WI38 (cell line): Measurements from ENCODE around the gene FAM168A.

Experiments
- H3K4me3 ChIP-seq: 2 replicates; pipeline ENCODE4 v1.5.1; 2011; ENCODE audit warnings: low read depth, mild to moderate bottlenecking, control low read depth, low read length
- TF ChIP-seq, protein P1 (sequence below): IDR thresholded peaks from 2 replicates; pipeline ENCODE4 v1.5.1; 2012; ENCODE audit warnings: low read depth, mild to moderate bottlenecking, control low read depth, low read length

The FAM168A gene

DNA sequence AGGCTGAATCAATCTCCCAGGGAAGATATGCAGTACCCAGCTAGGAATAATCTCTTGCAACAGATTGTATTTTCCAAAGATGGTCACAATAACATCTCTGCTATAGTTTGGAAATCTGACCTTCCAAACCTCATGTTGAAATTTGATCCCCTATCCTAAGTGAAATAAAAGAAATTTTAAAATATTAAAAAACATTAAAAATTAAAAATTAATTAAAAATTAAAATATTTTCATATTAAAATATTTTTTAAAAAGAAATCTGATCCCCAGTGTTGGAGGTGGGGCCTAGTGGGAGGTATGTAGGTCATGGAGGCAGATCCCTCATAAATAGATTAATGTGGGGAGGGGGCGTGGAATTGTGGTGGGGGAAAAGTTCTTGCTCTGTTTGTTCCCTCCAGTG, 79.7 kb downstream of the FAM168A start:
- TF ChIP-seq, protein P1, sequence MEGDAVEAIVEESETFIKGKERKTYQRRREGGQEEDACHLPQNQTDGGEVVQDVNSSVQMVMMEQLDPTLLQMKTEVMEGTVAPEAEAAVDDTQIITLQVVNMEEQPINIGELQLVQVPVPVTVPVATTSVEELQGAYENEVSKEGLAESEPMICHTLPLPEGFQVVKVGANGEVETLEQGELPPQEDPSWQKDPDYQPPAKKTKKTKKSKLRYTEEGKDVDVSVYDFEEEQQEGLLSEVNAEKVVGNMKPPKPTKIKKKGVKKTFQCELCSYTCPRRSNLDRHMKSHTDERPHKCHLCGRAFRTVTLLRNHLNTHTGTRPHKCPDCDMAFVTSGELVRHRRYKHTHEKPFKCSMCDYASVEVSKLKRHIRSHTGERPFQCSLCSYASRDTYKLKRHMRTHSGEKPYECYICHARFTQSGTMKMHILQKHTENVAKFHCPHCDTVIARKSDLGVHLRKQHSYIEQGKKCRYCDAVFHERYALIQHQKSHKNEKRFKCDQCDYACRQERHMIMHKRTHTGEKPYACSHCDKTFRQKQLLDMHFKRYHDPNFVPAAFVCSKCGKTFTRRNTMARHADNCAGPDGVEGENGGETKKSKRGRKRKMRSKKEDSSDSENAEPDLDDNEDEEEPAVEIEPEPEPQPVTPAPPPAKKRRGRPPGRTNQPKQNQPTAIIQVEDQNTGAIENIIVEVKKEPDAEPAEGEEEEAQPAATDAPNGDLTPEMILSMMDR, result no peak

DNA sequence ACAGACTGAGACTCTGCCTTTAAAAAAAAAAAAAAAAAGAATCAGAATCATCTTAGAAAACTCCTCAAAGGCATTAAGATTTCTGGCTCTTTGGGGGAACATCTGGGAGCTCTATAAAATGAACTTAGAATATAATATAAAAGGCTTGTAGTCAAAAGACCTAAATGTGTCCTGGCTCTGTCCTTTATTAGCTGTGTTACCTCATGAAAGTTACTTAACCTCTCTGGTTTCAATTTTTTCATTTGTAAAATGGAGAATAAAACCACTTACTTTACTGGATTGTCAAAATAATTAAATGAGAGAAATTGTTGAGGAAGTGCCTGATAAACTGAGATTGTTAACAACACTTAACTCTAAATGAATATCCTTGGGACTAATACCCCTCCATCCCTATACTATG, 81.8 kb downstream of the FAM168A start:
- no peak overlapping the region for H3K4me3 ChIP-seq
- TF ChIP-seq, protein P1, result no peak

More for the DNA sequence above, 79.7 kb downstream of the FAM168A start:
- H3K4me3 ChIP-seq, result no peak overlapping the region

DNA sequence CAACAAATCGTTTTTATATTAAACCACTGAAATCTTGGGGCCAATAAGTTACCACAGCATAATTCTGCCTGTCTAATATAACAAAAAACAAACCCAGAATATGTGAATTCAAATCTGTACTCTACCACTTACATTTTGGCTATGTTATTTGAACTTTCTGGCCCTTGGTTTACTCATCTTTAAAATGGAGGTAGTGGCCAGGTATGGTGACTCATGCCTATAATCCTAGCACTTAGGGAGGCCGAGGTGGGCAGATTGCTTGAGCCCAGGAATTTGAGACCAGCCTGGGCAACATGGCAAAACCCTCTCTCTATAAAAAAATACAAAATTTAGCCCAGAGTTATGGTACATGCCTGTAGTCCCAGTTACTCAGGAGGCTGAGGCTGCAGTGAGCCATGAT, 84.2 kb downstream of the FAM168A start:
- H3K4me3 ChIP-seq, result no peak overlapping the region
- TF ChIP-seq, protein P1, result no peak

DNA sequence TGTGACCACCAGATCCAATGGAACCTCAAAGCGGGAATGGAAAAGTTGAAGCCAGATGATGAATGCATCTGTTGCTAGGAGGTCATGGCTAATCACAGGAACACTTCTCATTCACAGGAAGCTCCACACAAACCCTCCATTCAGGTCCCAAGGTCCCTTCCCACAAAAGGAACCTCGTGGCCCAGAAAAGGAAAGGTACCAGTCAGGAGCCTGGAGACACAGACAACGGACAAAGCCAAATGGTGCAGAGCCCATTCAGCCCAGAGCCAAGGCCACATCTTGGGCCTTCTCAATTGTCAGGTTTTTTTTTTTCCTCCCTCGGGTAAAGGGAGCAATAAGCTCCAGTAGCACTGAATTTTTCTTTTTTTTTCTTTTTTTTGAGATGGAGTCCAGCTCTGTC, 87.0 kb downstream of the FAM168A start:
- TF ChIP-seq, protein P1, result no peak
- H3K4me3 ChIP-seq, result no peak overlapping the region

DNA sequence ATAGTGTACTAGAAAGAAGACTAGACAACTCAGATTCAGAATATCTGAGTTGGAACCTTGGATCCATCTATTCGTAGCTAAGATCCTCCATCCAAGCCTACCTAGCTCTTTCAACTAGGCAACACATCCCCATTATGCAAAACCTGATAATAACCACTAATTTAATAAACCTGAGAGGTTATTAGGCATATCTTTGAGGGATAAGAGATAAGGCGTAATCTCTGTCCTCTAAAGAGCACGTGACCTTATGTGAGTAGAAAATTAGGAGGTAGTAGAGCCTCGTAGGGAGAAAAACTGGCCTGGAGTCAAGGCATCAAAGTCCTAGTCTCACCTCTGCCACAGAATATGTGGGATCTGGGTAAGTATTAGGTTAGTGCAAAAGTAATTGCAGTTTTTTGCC, 87.8 kb downstream of the FAM168A start:
- no peak overlapping the region for H3K4me3 ChIP-seq
- TF ChIP-seq, protein P1, result no peak

DNA sequence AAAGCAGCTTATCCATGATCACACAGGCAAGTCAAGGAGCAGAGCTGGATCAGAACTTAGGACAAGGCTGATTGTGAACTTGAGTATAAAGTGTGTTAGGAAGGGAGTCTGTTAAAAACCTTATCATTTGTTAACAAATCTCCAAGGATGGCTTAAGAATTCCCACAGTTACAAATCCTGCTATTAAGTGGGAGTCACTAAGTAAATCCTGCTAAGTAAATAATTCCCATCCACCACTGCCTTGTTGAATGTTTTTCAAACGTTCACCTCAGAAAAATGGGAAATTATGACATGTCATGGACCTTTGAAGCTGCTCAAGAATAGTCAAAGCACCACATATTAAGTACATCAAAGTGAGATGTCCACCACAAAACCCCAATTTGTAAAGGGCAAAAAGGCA, 88.7 kb downstream of the FAM168A start:
- TF ChIP-seq, protein P1, result no peak
- no peak overlapping the region for H3K4me3 ChIP-seq

DNA sequence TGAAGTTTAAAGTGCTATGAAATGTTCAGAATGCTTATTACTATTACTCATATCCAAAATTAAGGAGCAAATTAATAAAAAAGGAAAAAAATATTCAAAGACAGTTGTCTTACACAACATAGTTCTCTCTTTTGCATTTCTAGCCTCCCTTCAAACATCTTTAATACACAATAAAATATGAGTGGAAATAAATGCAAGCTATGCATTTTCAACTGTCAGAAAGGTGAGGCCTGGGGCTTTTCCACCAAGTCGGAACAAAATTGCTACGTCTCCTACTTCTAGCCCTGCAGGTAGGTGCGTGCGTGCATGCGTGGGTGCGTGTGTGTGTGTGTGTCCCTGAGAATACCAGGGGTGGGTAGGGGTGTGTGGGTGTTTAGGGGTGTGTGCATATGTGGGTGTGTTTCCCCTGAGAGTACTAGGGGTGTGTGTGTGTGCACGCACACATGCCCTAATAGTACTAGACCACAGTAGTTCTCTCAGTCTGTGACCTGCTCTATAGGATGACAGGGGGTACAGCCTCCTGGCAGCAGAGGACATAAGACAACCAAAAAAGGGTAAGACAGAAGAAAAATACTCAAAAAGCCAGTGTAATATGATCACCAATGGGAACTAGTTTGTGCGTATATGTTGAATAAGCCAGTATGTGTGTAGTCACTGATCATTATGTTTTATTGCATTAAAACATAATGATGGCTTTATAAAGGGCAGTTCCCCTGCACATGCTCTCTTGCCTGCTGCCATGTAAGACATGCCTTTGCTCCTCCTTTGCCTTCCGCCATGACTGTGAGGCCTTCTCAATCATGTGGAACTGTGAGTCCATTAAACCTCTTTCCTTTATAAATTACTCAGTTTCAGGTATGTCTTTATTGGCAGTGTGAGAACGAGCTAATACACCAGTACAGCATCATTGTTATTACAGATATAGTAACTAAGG, 89.4 kb downstream of the FAM168A start:
- H3K4me3 ChIP-seq, result no peak overlapping the region

More for the DNA sequence above, 89.4 kb downstream of the FAM168A start:
- TF ChIP-seq, protein P1, result no peak
